GM23338 (cell line): ENCODE measurements around the gene CCDC201.

Experiments used
- CREB1 ChIP-seq: fragments of 250-450 bp; sonication (Bioruptor Pico); IDR thresholded peaks from 2 replicates; pipeline ENCODE4 v1.5.0; 2020; ENCODE audit warnings: low read depth, mild to moderate bottlenecking, moderate library complexity
- EZH2 ChIP-seq: fragments of 200-600 bp; sonication (generic); IDR thresholded peaks from one replicate; pipeline ENCODE4 v1.8.0; 2017; ENCODE audit warnings: antibody characterized with exemption, mild to moderate bottlenecking, low read depth; ENCODE audit not compliant: unreplicated experiment
- POLR2AphosphoS5 ChIP-seq: IDR thresholded peaks from 2 replicates; pipeline ENCODE4 v1.6.1; 2016; ENCODE audit warnings: antibody characterized with exemption, low read depth
- REST ChIP-seq: IDR thresholded peaks from one replicate; pipeline ENCODE4 v1.6.1; 2018; ENCODE audit warnings: antibody characterized with exemption; ENCODE audit not compliant: unreplicated experiment
- STAT1 ChIP-seq: IDR thresholded peaks from one replicate; pipeline ENCODE4 v1.6.1; 2016; ENCODE audit warnings: antibody characterized with exemption; ENCODE audit not compliant: unreplicated experiment
- TF ChIP-seq, protein P1 (sequence below), 2 experiments: fragments of 200-600 bp in 1 of 2; sonication (generic) in 1 of 2; conservative IDR thresholded peaks; 2 replicates each; pipeline versions ENCODE4 v1.5.1 to v1.6.1; 2016 to 2017; ENCODE audit warnings: antibody characterized with exemption in 2 of 2, low read depth in 2 of 2, mild to moderate bottlenecking in 2 of 2, moderate library complexity in 1 of 2

DNA sequence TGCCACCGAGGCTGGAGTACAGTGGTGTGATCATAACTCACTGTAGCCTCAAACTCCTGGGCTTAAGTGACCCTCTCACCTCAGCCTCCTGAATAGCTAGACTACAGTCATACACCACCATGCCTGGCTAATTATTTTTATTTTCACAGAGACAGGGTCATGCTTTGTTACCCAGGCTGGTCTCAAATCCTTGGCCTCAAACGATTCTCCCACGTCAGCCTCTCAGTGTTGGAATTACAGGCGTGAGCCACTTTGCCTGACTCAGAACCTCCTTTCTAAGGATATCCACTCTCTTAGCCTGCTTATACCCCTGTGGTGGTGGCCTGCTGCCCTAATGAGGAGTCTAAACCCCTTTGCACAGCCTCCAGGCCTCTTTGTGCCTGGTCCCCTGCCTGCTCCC lies 11.3 kb upstream of the CCDC201 start:
- TF ChIP-seq STAT1 (no peak), EZH2 (no peak), REST (no peak), CREB1 (CRISPR knock-in tag) (no peak), POLR2AphosphoS5 (no peak)
- TF ChIP-seq, protein P1, sequence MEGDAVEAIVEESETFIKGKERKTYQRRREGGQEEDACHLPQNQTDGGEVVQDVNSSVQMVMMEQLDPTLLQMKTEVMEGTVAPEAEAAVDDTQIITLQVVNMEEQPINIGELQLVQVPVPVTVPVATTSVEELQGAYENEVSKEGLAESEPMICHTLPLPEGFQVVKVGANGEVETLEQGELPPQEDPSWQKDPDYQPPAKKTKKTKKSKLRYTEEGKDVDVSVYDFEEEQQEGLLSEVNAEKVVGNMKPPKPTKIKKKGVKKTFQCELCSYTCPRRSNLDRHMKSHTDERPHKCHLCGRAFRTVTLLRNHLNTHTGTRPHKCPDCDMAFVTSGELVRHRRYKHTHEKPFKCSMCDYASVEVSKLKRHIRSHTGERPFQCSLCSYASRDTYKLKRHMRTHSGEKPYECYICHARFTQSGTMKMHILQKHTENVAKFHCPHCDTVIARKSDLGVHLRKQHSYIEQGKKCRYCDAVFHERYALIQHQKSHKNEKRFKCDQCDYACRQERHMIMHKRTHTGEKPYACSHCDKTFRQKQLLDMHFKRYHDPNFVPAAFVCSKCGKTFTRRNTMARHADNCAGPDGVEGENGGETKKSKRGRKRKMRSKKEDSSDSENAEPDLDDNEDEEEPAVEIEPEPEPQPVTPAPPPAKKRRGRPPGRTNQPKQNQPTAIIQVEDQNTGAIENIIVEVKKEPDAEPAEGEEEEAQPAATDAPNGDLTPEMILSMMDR (conservative IDR thresholded peaks at IDR 0.05; ENCODE audit: low read depth in 2 of 2), result no peak
